Measurements from ENCODE around the gene PAPPA. TPM values are rescaled to one million over a fixed set of nuclear protein-coding genes. Genes with fewer than 3 reads are reported as not detected.

PAPPA gene
- polyA plus RNA-seq, 1 of the 3 experiments (the other 2 are of a cell fraction): 44.5 TPM

GRCh38 chr9:116137010-116137409 is 16.6 kb upstream of the PAPPA start:
- Histone ChIP-seq H2AFZ (ENCODE audit: low read depth) (no peak overlapping the region), H3K4me1 (ENCODE audit: control insufficient read depth in 1 of 2, insufficient read depth in 2 of 2, low read depth in 1 of 2, low read length in 1 of 2) (no peaks in the 10 kb centered on the region), H3K27ac (ENCODE audit: low read depth in 2 of 2, low read length in 1 of 2) (no peak overlapping the region), H3K36me3 (replicated peaks in 1 of 2; ENCODE audit: control insufficient read depth in 1 of 2, insufficient read depth in 2 of 2, low read length in 1 of 2) (no peaks in the 10 kb centered on the region), H3K9me3 (no peaks in the 10 kb centered on the region), H3F3A (replicated peaks; ENCODE audit: insufficient read depth) (no peaks in the 10 kb centered on the region), H3K9me2 (no peaks in the 10 kb centered on the region), H3K27me3 (ENCODE audit: insufficient read depth) (no peaks in the 10 kb centered on the region), H3K4me2 (no peak overlapping the region), H3K79me2 (ENCODE audit: insufficient read depth) (no peaks in the 10 kb centered on the region), H4K20me1 (ENCODE audit: insufficient read depth) (no peaks in the 10 kb centered on the region), H3K9ac (no peak overlapping the region), H3K4me3 (ENCODE audit: low read depth in 2 of 2, low read length in 1 of 2) (no peak overlapping the region)
- WGBS (ENCODE audit: low lambda C conversion rate): 82% methylated on average over 2 of the region's 2 CpGs
- CTCF ChIA-PET: no interaction called here
- no peak for TF ChIP-seq PBX3 (IDR thresholded peaks at IDR 0.05)
- POLR2A ChIA-PET: no interaction called here
- no peak for DNase-seq

GRCh38 chr9:116137581-116137980 is 16.0 kb upstream of the PAPPA start:
- H3K4me2 ChIP-seq: no peak overlapping the region
- POLR2A ChIA-PET: no interaction called here
- no peaks in the 10 kb centered on the region for H3F3A ChIP-seq (replicated peaks; ENCODE audit: insufficient read depth)
- H3K36me3 ChIP-seq (replicated peaks in 1 of 2; ENCODE audit: control insufficient read depth in 1 of 2, insufficient read depth in 2 of 2, low read length in 1 of 2): no peaks in the 10 kb centered on the region
- no peak overlapping the region for H2AFZ ChIP-seq (ENCODE audit: low read depth)
- H4K20me1 ChIP-seq (ENCODE audit: insufficient read depth): no peaks in the 10 kb centered on the region
- no peaks in the 10 kb centered on the region for H3K4me1 ChIP-seq (ENCODE audit: control insufficient read depth in 1 of 2, insufficient read depth in 2 of 2, low read depth in 1 of 2, low read length in 1 of 2)
- H3K9me3 ChIP-seq: no peaks in the 10 kb centered on the region
- DNase-seq: no peak
- H3K79me2 ChIP-seq (ENCODE audit: insufficient read depth): no peaks in the 10 kb centered on the region
- 80% methylated on average over 5 of the region's 5 CpGs for WGBS (ENCODE audit: low lambda C conversion rate)
- CTCF ChIA-PET: interaction anchor here (1.0 kb wide), 2 partner anchors 12 to 15 kb away, joined by 3 read pairs; no protein-coding TSS in a partner anchor
- H3K27ac ChIP-seq (ENCODE audit: low read depth in 2 of 2, low read length in 1 of 2): no peak overlapping the region
- TF ChIP-seq RAD21 (IDR thresholded peaks at IDR 0.05; ENCODE audit: low read length): no peak
- no peak for TF ChIP-seq YY1 (IDR thresholded peaks at IDR 0.05; ENCODE audit: low read depth)
- no peak for TF ChIP-seq SMC3 (IDR thresholded peaks at IDR 0.05; ENCODE audit: low read depth, low read length)
- TF ChIP-seq NRF1 (IDR thresholded peaks at IDR 0.05; ENCODE audit: low read depth, low read length): no peak
- no peak for TF ChIP-seq TAF1 (IDR thresholded peaks at IDR 0.05; ENCODE audit: borderline replicate concordance, low read depth, low read length)
- no peak for TF ChIP-seq ZBTB33 (IDR thresholded peaks at IDR 0.05; ENCODE audit: borderline replicate concordance, low read depth)
- no peak for TF ChIP-seq FOSL2 (IDR thresholded peaks at IDR 0.05; ENCODE audit: borderline replicate concordance, low read depth)
- no peak for TF ChIP-seq REST (IDR thresholded peaks at IDR 0.05; ENCODE audit: low read depth, low read length)
- no peak for TF ChIP-seq RFX5 (IDR thresholded peaks at IDR 0.05; ENCODE audit: low read length)
- no peak for TF ChIP-seq FOXJ3 (CRISPR knock-in tag; IDR thresholded peaks at IDR 0.05)
- TF ChIP-seq RCOR1 (IDR thresholded peaks at IDR 0.05; ENCODE audit: low read length): no peak
- H3K9me2 ChIP-seq: no peaks in the 10 kb centered on the region
- no peak overlapping the region for H3K9ac ChIP-seq
- H3K4me3 ChIP-seq (ENCODE audit: low read depth in 2 of 2, low read length in 1 of 2): no peak overlapping the region
- H3K27me3 ChIP-seq (ENCODE audit: insufficient read depth): no peaks in the 10 kb centered on the region
